ENCODE results near the gene STX18.

DNA sequence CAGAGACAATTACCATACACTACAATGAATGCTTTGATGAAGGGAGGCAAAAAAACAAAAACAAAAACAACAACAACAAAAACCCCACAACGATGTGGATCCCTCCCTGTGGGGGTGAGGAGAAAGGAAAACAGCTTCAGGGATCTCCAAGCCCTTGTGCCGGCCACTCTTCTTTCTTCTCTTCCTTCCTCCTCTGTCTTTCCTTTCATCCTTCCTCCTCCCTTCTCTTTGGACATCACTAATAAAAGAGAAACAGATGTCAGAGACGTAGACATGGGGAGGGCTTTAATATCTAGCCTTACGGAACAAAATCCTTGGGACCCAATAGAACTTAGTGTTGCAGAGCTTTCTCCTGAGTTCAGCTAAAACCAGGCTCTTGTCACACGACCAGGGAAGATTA lies 18.8 kb upstream of the STX18 start:
- TF ChIP-seq, protein P1, sequence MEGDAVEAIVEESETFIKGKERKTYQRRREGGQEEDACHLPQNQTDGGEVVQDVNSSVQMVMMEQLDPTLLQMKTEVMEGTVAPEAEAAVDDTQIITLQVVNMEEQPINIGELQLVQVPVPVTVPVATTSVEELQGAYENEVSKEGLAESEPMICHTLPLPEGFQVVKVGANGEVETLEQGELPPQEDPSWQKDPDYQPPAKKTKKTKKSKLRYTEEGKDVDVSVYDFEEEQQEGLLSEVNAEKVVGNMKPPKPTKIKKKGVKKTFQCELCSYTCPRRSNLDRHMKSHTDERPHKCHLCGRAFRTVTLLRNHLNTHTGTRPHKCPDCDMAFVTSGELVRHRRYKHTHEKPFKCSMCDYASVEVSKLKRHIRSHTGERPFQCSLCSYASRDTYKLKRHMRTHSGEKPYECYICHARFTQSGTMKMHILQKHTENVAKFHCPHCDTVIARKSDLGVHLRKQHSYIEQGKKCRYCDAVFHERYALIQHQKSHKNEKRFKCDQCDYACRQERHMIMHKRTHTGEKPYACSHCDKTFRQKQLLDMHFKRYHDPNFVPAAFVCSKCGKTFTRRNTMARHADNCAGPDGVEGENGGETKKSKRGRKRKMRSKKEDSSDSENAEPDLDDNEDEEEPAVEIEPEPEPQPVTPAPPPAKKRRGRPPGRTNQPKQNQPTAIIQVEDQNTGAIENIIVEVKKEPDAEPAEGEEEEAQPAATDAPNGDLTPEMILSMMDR (IDR thresholded peaks at IDR 0.05): no peak
- TF ChIP-seq EZH2phosphoT487 (IDR thresholded peaks at IDR 0.05): no peak

All from neural progenitor cell (in vitro differentiated cells).